GM18502 (cell line): ENCODE data around the gene ITPRIPL2.

Experiments
- ATAC-seq: cut with Tn5 transposase; IDR thresholded peaks from one replicate; pipeline ENCODE4 v1.9.1; 2021; ENCODE audit warnings: mild to moderate bottlenecking; ENCODE audit not compliant: unreplicated experiment, poor library complexity

ITPRIPL2 gene

GRCh38 chr16:19138601-19139000 is 24.8 kb downstream of the ITPRIPL2 start:
- no peak for ATAC-seq

GRCh38 chr16:19139436-19140091 is 25.8 kb downstream of the ITPRIPL2 start:
- ATAC-seq: no peak

- no peak for ATAC-seq
These were observed 26.6 kb downstream of the ITPRIPL2 start for GRCh38 chr16:19140396-19140795.

- no peak for ATAC-seq
These were observed 29.3 kb downstream of the ITPRIPL2 start for GRCh38 chr16:19142939-19143598.

- ATAC-seq: no peak
These were observed 29.8 kb downstream of the ITPRIPL2 start for GRCh38 chr16:19143599-19143956.

- ATAC-seq: no peak
These were observed 31.2 kb downstream of the ITPRIPL2 start for GRCh38 chr16:19145010-19145409.

GRCh38 chr16:19147126-19147525 is 33.4 kb downstream of the ITPRIPL2 start:
- no peak for ATAC-seq

- no peak for ATAC-seq
These were observed 33.9 kb downstream of the ITPRIPL2 start for GRCh38 chr16:19147627-19148026.

GRCh38 chr16:19148189-19148588 is 34.4 kb downstream of the ITPRIPL2 start:
- no peak for ATAC-seq

GRCh38 chr16:19151310-19151709 is 37.5 kb downstream of the ITPRIPL2 start:
- ATAC-seq: no peak

- ATAC-seq: no peak
These were observed 38.3 kb downstream of the ITPRIPL2 start for GRCh38 chr16:19152042-19152441.

GRCh38 chr16:19153876-19154275 is 40.1 kb downstream of the ITPRIPL2 start:
- no peak for ATAC-seq

GRCh38 chr16:19162085-19162484 is 48.3 kb downstream of the ITPRIPL2 start:
- no peak for ATAC-seq

- no peak for ATAC-seq
These were observed 49.5 kb downstream of the ITPRIPL2 start for GRCh38 chr16:19163215-19163614.

- ATAC-seq: no peak
These were observed 50.5 kb downstream of the ITPRIPL2 start for GRCh38 chr16:19164285-19164684.

GRCh38 chr16:19165101-19165500 is 51.3 kb downstream of the ITPRIPL2 start:
- no peak for ATAC-seq

- ATAC-seq: no peak
These were observed 52.7 kb downstream of the ITPRIPL2 start for GRCh38 chr16:19166500-19166899.

GRCh38 chr16:19167710-19168370 is 54.1 kb downstream of the ITPRIPL2 start, which contains the start of gene SYT17:
TSS of gene SYT17 (plus strand) at chr16:19168240. CDS start at chr16:19168647, 407 bp downstream.
- ATAC-seq: no peak

- ATAC-seq: no peak
These were observed 54.8 kb downstream of the ITPRIPL2 start for GRCh38 chr16:19168371-19169081.

- no peak for ATAC-seq
These were observed 55.4 kb downstream of the ITPRIPL2 start for GRCh38 chr16:19169082-19169639.
